Measurements from ENCODE around the gene GARRE1.

- TF ChIP-seq CTCF (IDR thresholded peaks at IDR 0.05; ENCODE audit: poor library complexity, severe bottlenecking): no peak
- no peak for TF ChIP-seq REST (IDR thresholded peaks at IDR 0.05; ENCODE audit: borderline replicate concordance)
- TF ChIP-seq EZH2 (IDR thresholded peaks at IDR 0.05; ENCODE audit: borderline replicate concordance, insufficient read depth, low read length, poor library complexity, severe bottlenecking): no peak
- no peak for TF ChIP-seq POLR2AphosphoS5 (IDR thresholded peaks at IDR 0.05)
These were observed 33.3 kb downstream of the GARRE1 start for GRCh38 chr19:34287662-34288140.
